OCI-M2 (cell line): ENCODE results near the gene SCN7A.
"Not testable (repeated sequence)": the region's sequence is repeated elsewhere in the genome, so short reads cannot be mapped to it uniquely, and the experiment has no call there.

Source experiments
- DNase-seq: peaks from one replicate; lab custom pipeline; 2025; ENCODE audit not compliant: unreplicated experiment; lab: John Stamatoyannopoulos, UW

Gene SCN7A

GRCh38 chr2:166360906-166361305 is 133.1 kb downstream of the SCN7A start:
- DNase-seq = no peak

- DNase-seq = no peak
Observed at GRCh38 chr2:166360426-166360825, 133.6 kb downstream of the SCN7A start.

- not testable (repeated sequence) for DNase-seq
Observed at GRCh38 chr2:166357950-166358321, 136.1 kb downstream of the SCN7A start.

- no peak for DNase-seq
Observed at GRCh38 chr2:166357068-166357949, 136.7 kb downstream of the SCN7A start.
